Peyer's patch (tissue), 4 donors: ENCODE results near the gene RTTN. TPM values are rescaled to one million over a fixed set of nuclear protein-coding genes. Genes with fewer than 3 reads are reported as not detected.
A peak's percentile ranks its signal among the peaks of the same experiment; 100 is the strongest.

Source experiments
- DNase-seq, 3 donors: peaks; one replicate each; pipeline ENCODE4 v3.0.0-alpha.2; 2017 to 2019
- H3K27ac ChIP-seq, 4 donors: fragments of 200-600 bp; sonication (generic); one replicate each; pipeline ENCODE4 v1.5.1; 2016 to 2019
- H3K27me3 ChIP-seq, 2 donors: fragments of 200-600 bp; sonication (generic); one replicate each; pipeline ENCODE4 v1.5.1; 2019
- H3K36me3 ChIP-seq, 3 donors: fragments of 200-600 bp; sonication (generic); one replicate each; pipeline ENCODE4 v1.5.1; 2016 to 2019
- H3K4me1 ChIP-seq, 4 donors: fragments of 200-600 bp; sonication (generic); one replicate each; pipeline ENCODE4 v1.5.1; 2016 to 2019
- H3K4me3 ChIP-seq, 4 donors: fragments of 200-600 bp; sonication (generic); 1 replicate in 3 of 4; 2 replicates in 1 of 4; pipeline ENCODE4 v1.5.1; 2016 to 2019; ENCODE audit warnings: mild to moderate bottlenecking in 1 of 4
- H3K9me3 ChIP-seq, 4 donors: fragments of 200-600 bp; sonication (generic); one replicate each; pipeline ENCODE4 v1.5.1; 2016 to 2019; ENCODE audit warnings: mild to moderate bottlenecking in 1 of 4
- CTCF ChIP-seq, 6 experiments: fragments of 450-650 bp in 4 of 6; fragments of 200-600 bp in 2 of 6; sonication (generic) in 1 of 6; IDR thresholded peaks; one replicate each; pipeline ENCODE4 v1.5.1; 2017 to 2019; ENCODE audit warnings: antibody characterized with exemption in 6 of 6, mild to moderate bottlenecking in 3 of 6, moderate library complexity in 1 of 6
- POLR2A ChIP-seq, 2 donors: fragments of 450-650 bp; IDR thresholded peaks; one replicate each; pipeline ENCODE4 v1.5.1; 2017; ENCODE audit warnings: antibody characterized with exemption in 2 of 2, mild to moderate bottlenecking in 2 of 2, moderate library complexity in 2 of 2
- total RNA-seq, 4 donors: library from RNA; depleted of rRNA; stranded (reverse); fragments of >200 nt; gene quantifications; one replicate each; pipeline ENCODE4 v1.1.0, GENCODE V29; 2016

The RTTN gene
- total RNA-seq, 4 donors from 2014 or later, result 15.3 to 28.1 (median 22.2) TPM

GRCh38 chr18:69954719-69955480 is 250.6 kb downstream of the RTTN start:
- TF ChIP-seq CTCF (IDR thresholded peaks at IDR 0.05), result no peak
- Histone ChIP-seq H3K4me1 (peaks cover 0 to 3% (median 0%) of the 10 kb centered on the region in 4 donors), H3K27me3 (no peaks in the 10 kb centered on the region), H3K9me3 (peaks cover 0 to 4% (median 0%) of the 10 kb centered on the region in 4 donors), H3K36me3 (no peaks in the 10 kb centered on the region), H3K4me3 (no peak overlapping the region), H3K27ac (peak overlapping the region in 3 of 4 donors; percentile 9 to 59 (median 49))
- DNase-seq, result no peak

- TF ChIP-seq POLR2A (IDR thresholded peaks at IDR 0.05), result no peak
- TF ChIP-seq CTCF (IDR thresholded peaks at IDR 0.05), result no peak
- no peaks in the 10 kb centered on the region for H3K36me3 ChIP-seq
- H3K4me1 ChIP-seq, result peaks cover 0 to 6% (median 2%) of the 10 kb centered on the region in 4 donors
- H3K9me3 ChIP-seq, result peaks cover 0 to 4% (median 0%) of the 10 kb centered on the region in 4 donors
- no peaks in the 10 kb centered on the region for H3K27me3 ChIP-seq
- H3K27ac ChIP-seq, result no peak overlapping the region
- no peak for DNase-seq
- no peak overlapping the region for H3K4me3 ChIP-seq
Observed at GRCh38 chr18:69953191-69953590, 252.3 kb downstream of the RTTN start.

Other genes with a start within 250 kb of the RTTN start
- gene SOCS6, start 83.4 kb upstream of the RTTN start, total RNA-seq, result 10 to 100 TPM; 38.8 to 60.1 (median 41.1) TPM